Smooth muscle cell (in vitro differentiated cells): ENCODE results near the gene PALMD. TPM values are rescaled to one million over a fixed set of nuclear protein-coding genes. Genes with fewer than 3 reads are reported as not detected.

Experiments used
- DNase-seq: peaks from one replicate; lab custom pipeline; 2025; ENCODE audit not compliant: unreplicated experiment; lab: John Stamatoyannopoulos, UW
- H2AFZ ChIP-seq: fragments of 200-600 bp; sonication (generic); 2 replicates; pipeline ENCODE4 v1.6.0; 2016; ENCODE audit warnings: antibody characterized with exemption, low read depth, mild to moderate bottlenecking
- H3F3A ChIP-seq: fragments of 200-600 bp; sonication (generic); 2 replicates; pipeline ENCODE4 v1.6.0; 2017; ENCODE audit warnings: antibody characterized with exemption, low read depth
- H3K27ac ChIP-seq: fragments of 200-600 bp; sonication (generic); 2 replicates; pipeline ENCODE4 v1.5.1; 2016; ENCODE audit warnings: low read depth, mild to moderate bottlenecking
- H3K27me3 ChIP-seq: fragments of 200-600 bp; sonication (generic); 2 replicates; pipeline ENCODE4 v1.6.1; 2016; ENCODE audit warnings: low read depth, mild to moderate bottlenecking
- H3K36me3 ChIP-seq: fragments of 200-600 bp; sonication (generic); 2 replicates; pipeline ENCODE4 v1.5.1; 2016; ENCODE audit warnings: low read depth
- H3K4me1 ChIP-seq: fragments of 200-600 bp; sonication (generic); 2 replicates; pipeline ENCODE4 v1.5.1; 2016; ENCODE audit warnings: low read depth
- H3K4me2 ChIP-seq: fragments of 200-600 bp; sonication (generic); 2 replicates; pipeline ENCODE4 v1.6.0; 2016; ENCODE audit warnings: mild to moderate bottlenecking
- H3K4me3 ChIP-seq: fragments of 200-600 bp; sonication (generic); 2 replicates; pipeline ENCODE4 v1.5.1; 2016; ENCODE audit warnings: mild to moderate bottlenecking
- H3K79me2 ChIP-seq: fragments of 200-600 bp; sonication (generic); 2 replicates; pipeline ENCODE4 v1.6.0; 2016; ENCODE audit warnings: low read depth, mild to moderate bottlenecking
- H3K9ac ChIP-seq: fragments of 200-600 bp; sonication (generic); 2 replicates; pipeline ENCODE4 v1.6.0; 2016; ENCODE audit warnings: low read depth
- H3K9me3 ChIP-seq: fragments of 200-600 bp; sonication (generic); replicated peaks from 2 replicates; pipeline ENCODE4 v1.5.1; 2016; ENCODE audit warnings: low read depth
- H4K20me1 ChIP-seq: fragments of 200-600 bp; sonication (generic); 2 replicates; pipeline ENCODE4 v1.6.0; 2016; ENCODE audit warnings: low read depth
- WGBS: methylation state at CpG from one replicate; pipeline ENCODE4 v1.1.7; 2016; ENCODE audit warnings: low lambda C conversion rate; 5-methylcytosine and 5-hydroxymethylcytosine counted together
- polyA plus RNA-seq: library from polyadenylated mRNA; unstranded; fragments of >200 nt; fragmentation: Nextera tagmentation; extraction: Ambion mirVana; gene quantifications from 2 replicates; pipeline ENCODE4 v1.2.1, GENCODE V29; 2016
- total RNA-seq: library from RNA; depleted of rRNA; stranded (reverse); fragments of >200 nt; gene quantifications from 2 replicates; pipeline ENCODE4 v1.2.3, GENCODE V29; 2014
- TF ChIP-seq, protein P1 (sequence below): fragments of 200-600 bp; sonication (generic); IDR thresholded peaks from 2 replicates; pipeline ENCODE4 v1.5.1; 2017; ENCODE audit warnings: borderline replicate concordance, mild to moderate bottlenecking, antibody characterized with exemption; ENCODE audit not compliant: insufficient read depth, poor library complexity, severe bottlenecking

Gene PALMD
- total and polyA plus RNA-seq, 2 experiments from 2014 or later = 1.1 to 1.2 TPM

GRCh38 chr1:99600782-99601181, 45.1 kb upstream of the PALMD start:
- Histone ChIP-seq H3K27ac (no peak overlapping the region), H4K20me1 (no peaks in the 10 kb centered on the region), H3K4me3 (no peak overlapping the region), H3K36me3 (no peaks in the 10 kb centered on the region), H3K27me3 (no peaks in the 10 kb centered on the region), H3K9me3 (no peaks in the 10 kb centered on the region), H2AFZ (no peak overlapping the region), H3K79me2 (no peaks in the 10 kb centered on the region), H3K4me2 (no peak overlapping the region), H3K9ac (no peak overlapping the region), H3F3A (no peaks in the 10 kb centered on the region), H3K4me1 (no peaks in the 10 kb centered on the region)
- TF ChIP-seq, protein P1, sequence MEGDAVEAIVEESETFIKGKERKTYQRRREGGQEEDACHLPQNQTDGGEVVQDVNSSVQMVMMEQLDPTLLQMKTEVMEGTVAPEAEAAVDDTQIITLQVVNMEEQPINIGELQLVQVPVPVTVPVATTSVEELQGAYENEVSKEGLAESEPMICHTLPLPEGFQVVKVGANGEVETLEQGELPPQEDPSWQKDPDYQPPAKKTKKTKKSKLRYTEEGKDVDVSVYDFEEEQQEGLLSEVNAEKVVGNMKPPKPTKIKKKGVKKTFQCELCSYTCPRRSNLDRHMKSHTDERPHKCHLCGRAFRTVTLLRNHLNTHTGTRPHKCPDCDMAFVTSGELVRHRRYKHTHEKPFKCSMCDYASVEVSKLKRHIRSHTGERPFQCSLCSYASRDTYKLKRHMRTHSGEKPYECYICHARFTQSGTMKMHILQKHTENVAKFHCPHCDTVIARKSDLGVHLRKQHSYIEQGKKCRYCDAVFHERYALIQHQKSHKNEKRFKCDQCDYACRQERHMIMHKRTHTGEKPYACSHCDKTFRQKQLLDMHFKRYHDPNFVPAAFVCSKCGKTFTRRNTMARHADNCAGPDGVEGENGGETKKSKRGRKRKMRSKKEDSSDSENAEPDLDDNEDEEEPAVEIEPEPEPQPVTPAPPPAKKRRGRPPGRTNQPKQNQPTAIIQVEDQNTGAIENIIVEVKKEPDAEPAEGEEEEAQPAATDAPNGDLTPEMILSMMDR = no peak
- 77% methylated on average over 3 of the region's 3 CpGs for WGBS
- no peak for DNase-seq

DNA sequence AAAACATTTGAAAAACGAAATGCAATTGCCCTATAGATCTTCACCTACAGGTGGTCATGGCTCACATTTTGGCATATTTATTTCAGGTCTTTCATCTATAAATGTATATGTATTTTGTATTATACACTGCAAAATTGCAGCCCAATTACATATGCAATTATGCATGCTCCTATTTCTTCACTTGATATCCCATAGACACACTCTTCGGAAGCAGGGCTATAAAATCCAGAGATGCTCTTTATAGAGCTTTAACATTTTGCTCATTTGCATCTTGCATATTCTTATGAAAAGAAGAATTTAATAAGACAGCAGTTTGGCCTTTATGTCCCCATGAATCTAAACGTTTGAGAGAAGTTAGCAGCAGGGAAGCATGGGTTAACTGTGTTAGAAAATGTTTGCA, 44.7 kb upstream of the PALMD start:
- Histone ChIP-seq H3K4me3 (no peak overlapping the region), H2AFZ (no peak overlapping the region), H3K27ac (no peak overlapping the region), H3K36me3 (no peaks in the 10 kb centered on the region), H3K4me1 (no peaks in the 10 kb centered on the region), H3F3A (no peaks in the 10 kb centered on the region), H3K27me3 (no peaks in the 10 kb centered on the region), H4K20me1 (no peaks in the 10 kb centered on the region), H3K79me2 (no peaks in the 10 kb centered on the region), H3K4me2 (no peak overlapping the region), H3K9me3 (no peaks in the 10 kb centered on the region), H3K9ac (no peak overlapping the region)
- TF ChIP-seq, protein P1 = no peak
- no peak for DNase-seq
- 81% methylated on average over 3 of the region's 3 CpGs for WGBS

DNA sequence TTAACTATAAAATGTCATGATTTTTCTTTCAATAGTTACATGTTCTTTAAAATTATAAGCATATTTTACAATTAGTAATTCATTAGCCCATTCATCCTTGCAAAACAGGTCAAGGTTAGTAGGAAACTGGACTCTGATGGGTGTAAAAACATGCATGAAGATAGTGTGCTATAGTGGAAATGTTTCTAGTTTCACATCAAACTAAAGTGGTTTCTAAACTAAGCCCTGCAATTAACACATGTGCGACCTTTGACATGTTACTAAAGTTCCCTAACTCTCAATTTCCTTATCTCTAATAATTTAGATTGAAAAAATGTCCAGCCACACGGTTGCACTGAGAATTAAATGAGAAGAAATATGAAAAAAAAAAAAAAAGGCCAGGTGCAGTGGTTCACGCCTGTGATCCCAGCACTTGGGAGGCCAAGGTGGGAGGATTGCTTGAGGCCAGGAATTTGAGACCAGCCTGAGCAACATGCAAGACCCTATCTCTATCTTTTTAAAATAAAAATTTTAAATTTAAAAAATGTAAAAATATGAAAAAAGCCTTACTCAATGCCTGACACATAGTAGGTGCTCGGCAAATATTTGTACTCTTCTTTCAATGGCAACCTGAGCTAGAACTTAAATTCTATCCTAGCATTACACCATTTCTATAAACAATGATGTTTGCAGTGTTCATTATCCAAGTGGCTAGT, 44.1 kb upstream of the PALMD start:
- no peaks in the 10 kb centered on the region for H4K20me1 ChIP-seq
- WGBS = 98% methylated on average over 4 of the region's 4 CpGs
- H3K4me2 ChIP-seq = no peak overlapping the region
- no peak overlapping the region for H3K9ac ChIP-seq
- H2AFZ ChIP-seq = no peak overlapping the region
- no peaks in the 10 kb centered on the region for H3K36me3 ChIP-seq
- TF ChIP-seq, protein P1 = no peak
- no peaks in the 10 kb centered on the region for H3K27me3 ChIP-seq
- no peak for DNase-seq
- no peaks in the 10 kb centered on the region for H3K9me3 ChIP-seq
- no peak overlapping the region for H3K4me3 ChIP-seq
- H3K27ac ChIP-seq = no peak overlapping the region
- no peaks in the 10 kb centered on the region for H3K79me2 ChIP-seq
- H3K4me1 ChIP-seq = no peaks in the 10 kb centered on the region
- H3F3A ChIP-seq = no peaks in the 10 kb centered on the region

DNA sequence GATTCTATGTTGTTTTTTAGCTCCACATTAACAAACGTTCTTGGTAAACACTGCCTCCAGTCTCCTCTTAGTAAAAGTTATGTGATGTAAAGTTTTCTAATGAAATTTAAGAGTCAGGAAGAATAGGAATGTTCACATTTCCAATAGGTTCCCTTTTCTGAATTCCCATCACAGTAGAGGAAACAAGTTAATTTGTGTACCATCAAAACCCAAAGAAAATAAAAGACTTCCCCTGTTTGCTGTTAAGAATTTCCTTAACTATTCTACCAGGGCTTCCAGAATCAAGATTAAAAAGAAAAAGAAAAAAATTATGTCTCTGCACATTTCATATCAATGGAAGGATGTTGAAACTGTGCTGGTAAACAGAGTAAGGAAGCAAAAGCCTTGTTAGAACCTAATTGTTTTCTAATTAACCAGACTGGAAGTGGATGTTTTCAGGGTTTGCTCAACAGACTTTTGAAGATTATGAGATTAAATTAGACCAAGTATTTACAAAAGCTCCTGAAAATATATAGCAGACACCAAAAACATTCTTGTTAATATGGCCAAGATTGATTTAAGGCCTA, 43.4 kb upstream of the PALMD start:
- Histone ChIP-seq H3K4me2 (no peak overlapping the region), H4K20me1 (no peaks in the 10 kb centered on the region), H3K27me3 (no peaks in the 10 kb centered on the region), H3K36me3 (no peaks in the 10 kb centered on the region), H3F3A (no peaks in the 10 kb centered on the region), H3K27ac (peak overlapping the region; percentile 26), H3K4me1 (no peaks in the 10 kb centered on the region), H3K79me2 (no peaks in the 10 kb centered on the region), H3K9ac (no peak overlapping the region), H3K4me3 (no peak overlapping the region), H2AFZ (peak overlapping the region; percentile 69), H3K9me3 (no peaks in the 10 kb centered on the region)
- 86% methylated on average over 1 of the region's 1 CpG for WGBS
- TF ChIP-seq, protein P1 = no peak
- no peak for DNase-seq
